Vagina (tissue), 2 donors: ENCODE results near the gene SERINC5.

Experiments
- POLR2A ChIP-seq, 2 donors: fragments of 450-650 bp; IDR thresholded peaks; one replicate each; pipeline ENCODE4 v1.6.1; 2017; ENCODE audit warnings: antibody characterized with exemption in 2 of 2, mild to moderate bottlenecking in 2 of 2, moderate library complexity in 2 of 2
- POLR2AphosphoS5 ChIP-seq, 2 donors: sonication (generic); formaldehyde crosslinking; IDR thresholded peaks; one replicate each; pipeline ENCODE4 v1.9.0; 2017; ENCODE audit warnings: antibody characterized with exemption in 2 of 2, mild to moderate bottlenecking in 2 of 2, low read depth in 1 of 2; ENCODE audit not compliant: insufficient read depth in 1 of 2
- TF ChIP-seq, protein P1 (sequence below), 3 experiments: fragments of 450-650 bp in 2 of 3; fragments of 200-600 bp in 1 of 3; sonication (generic) in 1 of 3; IDR thresholded peaks; one replicate each; pipeline ENCODE4 v1.5.1; 2017 to 2019; ENCODE audit warnings: antibody characterized with exemption in 3 of 3, mild to moderate bottlenecking in 2 of 3, moderate library complexity in 2 of 3

DNA sequence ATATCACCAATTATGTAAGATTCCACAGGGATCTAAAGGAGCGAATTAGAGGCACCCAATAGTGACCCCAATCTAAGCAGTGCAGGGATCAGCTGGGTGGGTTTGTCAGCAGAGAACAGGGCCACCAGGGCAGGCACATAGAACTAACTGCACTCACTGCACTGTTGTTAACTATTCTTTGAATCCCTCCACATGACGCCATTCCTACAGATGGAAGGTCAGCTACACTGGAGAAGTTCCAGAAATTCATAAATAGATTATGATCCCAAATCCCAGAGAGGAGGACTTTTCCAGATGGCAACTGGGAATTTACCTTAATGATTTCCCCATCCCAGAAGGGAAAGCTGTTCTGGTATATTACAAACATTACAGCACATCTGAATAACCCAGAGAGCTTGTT lies 136.5 kb downstream of the SERINC5 start:
- TF ChIP-seq POLR2A (IDR thresholded peaks at IDR 0.05) (no peak), POLR2AphosphoS5 (IDR thresholded peaks at IDR 0.05; ENCODE audit: insufficient read depth in 1 of 2, low read depth in 1 of 2) (no peak)
- TF ChIP-seq, protein P1, sequence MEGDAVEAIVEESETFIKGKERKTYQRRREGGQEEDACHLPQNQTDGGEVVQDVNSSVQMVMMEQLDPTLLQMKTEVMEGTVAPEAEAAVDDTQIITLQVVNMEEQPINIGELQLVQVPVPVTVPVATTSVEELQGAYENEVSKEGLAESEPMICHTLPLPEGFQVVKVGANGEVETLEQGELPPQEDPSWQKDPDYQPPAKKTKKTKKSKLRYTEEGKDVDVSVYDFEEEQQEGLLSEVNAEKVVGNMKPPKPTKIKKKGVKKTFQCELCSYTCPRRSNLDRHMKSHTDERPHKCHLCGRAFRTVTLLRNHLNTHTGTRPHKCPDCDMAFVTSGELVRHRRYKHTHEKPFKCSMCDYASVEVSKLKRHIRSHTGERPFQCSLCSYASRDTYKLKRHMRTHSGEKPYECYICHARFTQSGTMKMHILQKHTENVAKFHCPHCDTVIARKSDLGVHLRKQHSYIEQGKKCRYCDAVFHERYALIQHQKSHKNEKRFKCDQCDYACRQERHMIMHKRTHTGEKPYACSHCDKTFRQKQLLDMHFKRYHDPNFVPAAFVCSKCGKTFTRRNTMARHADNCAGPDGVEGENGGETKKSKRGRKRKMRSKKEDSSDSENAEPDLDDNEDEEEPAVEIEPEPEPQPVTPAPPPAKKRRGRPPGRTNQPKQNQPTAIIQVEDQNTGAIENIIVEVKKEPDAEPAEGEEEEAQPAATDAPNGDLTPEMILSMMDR (IDR thresholded peaks at IDR 0.05): no peak
